HG03280 (cell line): ENCODE data around the gene ENO1.
"Not testable (repeated sequence)": the region's sequence is repeated elsewhere in the genome, so short reads cannot be mapped to it uniquely, and the experiment has no call there.

ENCODE experiments used
- ATAC-seq: cut with Tn5 transposase; IDR thresholded peaks from one replicate; pipeline ENCODE4 v1.9.1; 2021; ENCODE audit warnings: mild to moderate bottlenecking, moderate library complexity; ENCODE audit not compliant: unreplicated experiment

The ENO1 gene

DNA sequence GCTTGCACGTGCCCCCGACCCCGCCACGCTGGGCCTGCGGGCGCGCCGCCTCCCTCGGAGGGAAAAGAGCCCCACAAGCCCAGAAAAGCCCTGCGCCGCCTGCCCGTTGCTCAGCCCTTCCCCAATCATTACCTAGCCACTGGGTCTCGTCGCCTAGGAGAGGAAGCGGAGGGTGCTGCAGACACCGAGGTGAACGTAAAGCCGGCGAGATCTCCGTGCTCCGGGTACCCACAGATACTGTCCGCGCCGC, at the start of gene ENO1:
ENO1 (minus strand) TSS at position 239 of the 250 bp plus-strand sequence. CDS start 3,778 bp downstream, outside the sequence.
- peak; percentile 3 for ATAC-seq

DNA sequence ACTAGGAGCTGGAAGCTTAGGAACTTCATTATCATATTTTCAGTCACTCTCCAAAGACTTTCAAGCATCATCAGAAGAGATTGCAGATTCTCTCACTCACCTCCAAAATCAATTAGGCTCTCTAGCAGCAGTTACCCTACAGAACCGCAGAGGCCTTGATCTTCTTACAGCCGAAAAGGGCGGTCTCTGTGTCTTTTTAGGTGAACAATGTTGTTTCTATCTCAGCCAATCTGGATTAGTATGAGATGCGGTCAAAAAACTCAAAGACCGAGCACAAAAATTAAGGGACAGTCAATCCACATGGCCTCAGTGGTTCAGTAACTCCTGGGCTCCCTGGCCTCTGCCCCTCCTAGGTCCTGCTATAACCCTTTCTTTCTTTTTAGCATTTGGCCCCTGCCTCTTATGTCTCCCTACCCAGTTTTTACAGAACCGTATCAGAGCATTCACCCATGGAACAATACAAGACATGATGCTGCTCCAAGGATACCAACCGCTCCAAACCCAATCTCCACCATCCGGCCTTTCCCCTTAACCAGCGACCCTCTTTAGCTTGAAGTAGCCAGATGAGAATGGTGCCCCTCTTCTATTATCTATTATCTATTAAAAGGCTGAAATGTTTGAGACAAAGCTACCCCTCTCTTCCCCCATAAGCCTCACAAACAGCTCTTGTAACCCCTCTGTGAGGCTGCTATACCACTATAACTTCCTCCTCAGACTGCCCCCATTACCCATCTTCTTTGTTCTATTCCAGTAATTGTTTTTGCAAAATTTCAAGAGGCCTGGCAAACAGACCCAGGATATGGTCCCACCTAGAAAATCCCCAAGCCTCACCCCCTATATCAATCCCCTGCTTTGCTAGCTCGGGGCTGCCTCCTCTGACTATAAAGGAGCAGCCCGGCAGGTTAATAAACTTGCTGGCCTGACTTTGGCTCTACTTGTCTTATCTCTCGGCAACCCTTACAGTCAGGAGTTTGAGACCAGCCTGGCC, 48.5 kb upstream of the ENO1 start:
- ATAC-seq, result no peak

DNA sequence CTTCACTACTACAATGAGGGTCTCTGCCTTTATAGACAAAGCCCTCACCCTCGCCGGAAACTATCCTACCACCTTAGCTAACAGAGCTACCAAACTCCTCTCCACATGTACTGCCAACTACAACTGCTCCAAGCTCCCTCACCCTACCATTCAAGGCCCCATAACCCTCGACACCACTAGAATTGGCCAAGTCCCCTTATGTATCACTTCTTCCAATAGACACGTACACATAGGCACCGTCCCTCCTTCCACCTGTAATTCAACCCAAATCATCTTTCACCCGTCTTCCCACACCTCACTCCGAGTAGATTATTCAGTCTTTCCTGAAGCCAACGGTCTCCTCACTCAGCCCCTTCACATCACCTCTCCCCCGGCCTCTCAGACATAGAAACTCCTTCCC, 47.5 kb upstream of the ENO1 start:
- ATAC-seq, result no peak

DNA sequence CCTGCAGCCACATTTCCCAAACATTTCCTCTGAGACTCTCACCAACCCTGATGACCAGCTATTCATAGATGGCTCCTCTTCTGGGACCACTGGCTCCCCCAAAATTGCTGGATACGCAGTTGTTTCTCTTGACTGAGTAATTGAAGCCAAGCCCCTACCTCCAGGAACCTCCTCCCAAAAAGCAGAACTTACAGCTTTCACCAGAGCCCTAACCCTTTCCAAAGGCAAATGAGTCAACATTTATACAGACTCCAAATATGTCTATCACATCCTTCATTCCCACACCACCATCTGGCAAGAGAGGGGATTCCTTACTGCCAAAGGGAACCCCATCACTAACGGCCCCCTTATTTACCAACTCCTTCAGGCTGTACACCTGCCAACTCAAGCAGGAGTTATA, 46.9 kb upstream of the ENO1 start:
- no peak for ATAC-seq

DNA sequence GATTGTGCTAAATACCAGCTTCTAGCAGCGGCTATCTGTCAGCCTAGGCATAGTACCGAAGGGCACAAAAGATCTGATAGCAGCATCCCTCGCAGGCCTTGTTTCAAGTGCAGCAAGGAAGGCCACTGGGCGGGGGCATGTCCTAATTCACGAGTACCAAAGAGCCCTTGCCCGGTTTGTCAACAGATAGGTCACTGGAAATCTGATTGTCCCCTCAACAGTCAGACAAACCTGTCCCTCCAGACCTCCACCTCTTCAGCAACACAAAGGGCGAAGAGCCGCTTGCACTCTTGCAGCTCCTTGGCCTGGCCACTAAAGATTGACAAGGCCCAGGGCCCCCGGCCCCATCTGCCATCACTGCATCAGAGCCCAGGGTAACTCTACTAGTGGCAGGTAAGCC, 44.5 kb upstream of the ENO1 start:
- ATAC-seq, result no peak

DNA sequence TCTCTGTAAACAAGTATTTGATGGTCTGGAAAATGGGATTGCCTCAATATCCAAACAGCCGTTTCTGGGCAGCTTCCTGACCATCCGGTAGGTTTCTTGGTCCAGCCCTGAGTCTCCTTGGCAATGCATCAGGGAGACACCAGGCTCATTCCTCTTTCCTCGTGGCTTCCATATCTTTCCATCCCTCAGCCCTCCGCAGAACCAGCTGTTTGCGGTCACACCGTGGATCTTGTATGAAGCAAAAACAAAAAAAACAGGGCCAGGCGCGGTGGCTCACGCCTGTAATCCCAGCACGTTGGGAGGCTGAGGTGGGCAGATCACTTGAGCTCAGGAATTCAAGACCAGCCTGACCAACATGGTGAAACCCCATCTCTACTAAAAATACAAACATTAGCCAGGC, 39.0 kb upstream of the ENO1 start:
- not testable (repeated sequence) for ATAC-seq

DNA sequence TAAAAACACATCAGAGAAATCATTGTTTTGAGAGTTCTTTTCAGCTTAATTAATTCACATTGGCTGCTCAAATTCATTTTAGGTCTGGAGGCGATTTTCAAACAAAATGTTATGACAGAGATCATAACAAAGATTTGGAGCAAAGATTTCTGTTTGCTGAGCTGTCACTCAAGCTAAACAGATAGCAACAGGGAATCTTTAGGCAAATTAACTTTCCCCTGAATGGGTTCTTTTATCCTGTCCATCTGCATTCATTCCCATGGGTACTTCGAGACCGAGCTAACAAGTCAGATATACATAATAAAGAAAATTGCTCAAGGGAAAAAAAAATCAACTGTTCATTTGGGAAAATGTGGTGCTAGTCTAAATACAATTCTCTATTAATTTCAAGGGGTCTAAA, 37.0 kb upstream of the ENO1 start:
- ATAC-seq, result no peak

DNA sequence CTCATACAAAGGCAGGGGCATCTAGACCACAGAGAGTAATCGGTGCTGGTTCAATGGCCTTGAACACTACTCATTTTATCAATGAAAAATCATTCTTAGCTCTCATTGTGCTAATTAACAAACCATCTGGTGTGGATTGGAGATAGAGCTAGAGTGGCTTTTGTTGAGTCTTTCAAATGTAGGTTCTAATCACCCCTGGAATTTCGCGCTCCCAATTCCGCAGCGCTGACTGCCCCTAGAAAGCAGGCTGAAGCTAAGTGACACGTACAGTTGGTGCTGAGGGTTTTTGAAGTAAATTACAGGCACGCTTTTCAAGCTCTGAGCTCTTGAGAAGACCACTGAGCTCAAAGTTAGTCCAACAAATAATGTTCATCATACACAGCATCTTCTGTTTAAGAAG, 36.0 kb upstream of the ENO1 start:
- ATAC-seq, result no peak

DNA sequence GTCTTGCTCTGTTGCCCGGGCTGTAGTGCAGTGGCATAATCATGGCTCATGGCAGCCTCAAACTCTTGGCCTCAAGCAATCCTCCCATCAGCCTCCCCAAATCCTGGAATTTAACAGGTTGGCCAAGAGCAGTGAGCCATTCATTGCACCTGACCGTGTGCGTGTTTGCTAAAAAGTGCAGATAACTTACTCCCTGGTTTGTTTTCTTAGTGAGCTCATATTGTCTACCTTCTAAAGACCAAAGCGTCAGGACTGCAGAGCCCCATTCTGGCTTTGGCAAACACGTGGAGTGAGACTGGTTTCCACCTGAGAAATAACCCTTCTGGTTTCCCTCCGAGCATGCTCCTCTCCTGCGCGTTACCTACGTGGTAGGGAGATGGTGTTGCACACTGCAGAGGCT, 35.0 kb upstream of the ENO1 start:
- no peak for ATAC-seq

DNA sequence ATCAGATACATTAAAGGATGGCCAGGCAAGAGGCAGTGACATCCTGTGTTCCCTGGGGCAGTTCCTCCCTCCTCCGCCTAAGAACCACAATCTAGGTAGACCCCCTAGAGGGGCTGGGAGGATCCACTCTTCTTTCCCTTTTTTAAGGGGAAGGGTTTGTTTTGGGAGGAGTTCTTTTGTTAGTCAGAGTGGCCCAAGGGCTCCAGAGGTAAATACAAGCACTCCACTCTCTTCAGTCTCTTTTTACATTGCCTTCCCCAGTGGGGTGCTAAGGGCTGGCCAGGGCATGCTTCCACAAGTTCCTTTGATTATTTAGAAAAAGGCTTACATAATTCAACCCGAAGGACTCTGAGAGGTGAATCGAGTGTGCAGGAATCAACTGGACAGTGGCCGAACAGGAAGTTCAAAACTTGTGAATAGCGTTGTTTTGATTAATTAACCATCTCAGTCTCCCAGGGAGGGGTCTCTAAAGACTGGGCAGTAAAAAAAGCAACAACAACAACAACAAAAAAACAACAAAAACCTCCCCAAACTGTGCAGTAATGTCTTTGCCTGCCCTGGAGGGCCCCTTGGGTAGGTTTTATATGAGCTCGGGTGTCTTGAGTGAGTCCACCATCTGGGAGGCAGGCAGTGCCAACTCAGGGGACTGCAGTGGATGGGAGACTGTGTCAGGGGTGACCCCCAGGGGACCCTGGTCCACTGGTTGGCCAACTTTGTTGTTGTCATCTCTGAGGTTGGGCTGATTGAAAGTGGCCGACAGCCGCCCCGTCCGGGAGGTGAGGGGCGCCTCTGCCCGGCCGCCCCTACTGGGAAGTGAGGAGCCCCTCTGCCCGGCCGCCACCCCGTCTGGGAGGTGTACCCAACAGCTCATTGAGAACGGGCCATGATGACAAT, 33.2 kb upstream of the ENO1 start:
- ATAC-seq, result no peak

DNA sequence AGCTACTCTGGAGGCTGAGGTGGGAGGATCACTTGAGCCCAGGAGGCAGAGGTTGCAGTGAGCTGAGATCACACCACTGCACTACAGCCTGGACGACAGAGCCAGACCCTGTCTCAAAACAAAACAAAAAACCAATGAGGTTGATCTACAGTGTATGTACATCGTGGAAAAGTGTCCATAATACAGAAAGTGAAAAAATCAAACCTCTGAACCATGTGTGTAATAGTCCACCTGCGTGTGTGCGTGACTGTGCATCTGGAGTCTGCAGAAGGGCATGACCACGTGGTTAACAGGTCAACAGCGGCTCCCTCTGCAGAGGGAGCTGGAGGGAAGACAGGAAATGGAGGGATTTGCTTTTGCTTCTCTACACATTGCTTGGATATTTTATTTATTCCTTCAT, 32.4 kb upstream of the ENO1 start:
- no peak for ATAC-seq

DNA sequence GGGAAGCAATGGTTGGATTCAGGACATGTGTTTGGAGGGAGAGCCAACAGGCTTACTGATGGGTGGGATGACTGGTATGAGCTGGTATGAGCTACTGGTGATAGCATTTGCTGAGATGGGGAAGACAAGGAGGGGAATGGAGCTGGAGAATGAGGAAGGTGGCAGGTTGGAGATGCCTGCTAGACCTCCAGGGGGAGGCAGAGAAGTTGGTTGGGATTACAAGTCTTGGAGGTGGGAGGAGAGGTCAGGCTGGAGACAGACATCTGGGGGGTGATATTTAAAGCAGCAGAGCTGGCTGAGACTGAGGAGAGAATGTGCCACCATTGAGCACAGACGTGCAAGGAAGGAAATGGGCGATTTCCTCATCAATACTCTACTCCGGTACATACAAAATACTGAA, 31.8 kb upstream of the ENO1 start:
- no peak for ATAC-seq

DNA sequence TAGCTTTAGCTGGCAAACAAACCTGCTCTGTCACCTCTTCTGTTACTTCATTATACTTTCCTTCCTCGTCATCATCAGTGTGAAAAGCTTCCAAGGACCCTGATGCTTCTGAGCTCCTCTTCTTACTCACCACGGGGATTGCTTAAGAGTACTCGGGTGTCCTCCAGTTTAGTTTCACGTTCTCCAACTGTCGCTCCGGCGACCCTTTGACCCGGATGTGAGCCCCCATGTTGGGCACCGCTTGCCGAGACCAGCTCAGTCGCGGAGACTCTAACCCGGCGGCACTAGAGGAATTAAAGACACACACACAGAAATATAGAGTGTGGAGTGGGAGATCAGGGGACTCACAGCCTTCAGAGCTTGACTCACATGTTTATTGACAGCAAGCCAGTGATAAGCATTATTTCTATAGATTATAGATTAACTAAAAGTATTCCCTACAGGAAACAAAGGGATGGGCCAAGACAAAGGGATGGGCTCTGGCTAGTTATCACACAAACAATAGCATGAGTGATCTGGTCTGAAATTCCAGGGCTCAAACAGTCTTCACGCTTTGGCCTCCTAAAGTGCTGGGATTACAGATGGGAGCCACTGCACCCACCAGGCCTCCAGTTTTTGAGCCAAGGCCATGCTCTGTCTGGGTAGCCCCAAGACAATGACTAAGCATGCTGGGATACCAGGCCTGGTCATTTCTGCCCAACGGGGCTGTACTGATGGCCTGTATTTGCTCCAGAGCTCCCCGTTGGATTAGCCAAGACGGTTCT, 30.1 kb upstream of the ENO1 start:
- ATAC-seq, result no peak

DNA sequence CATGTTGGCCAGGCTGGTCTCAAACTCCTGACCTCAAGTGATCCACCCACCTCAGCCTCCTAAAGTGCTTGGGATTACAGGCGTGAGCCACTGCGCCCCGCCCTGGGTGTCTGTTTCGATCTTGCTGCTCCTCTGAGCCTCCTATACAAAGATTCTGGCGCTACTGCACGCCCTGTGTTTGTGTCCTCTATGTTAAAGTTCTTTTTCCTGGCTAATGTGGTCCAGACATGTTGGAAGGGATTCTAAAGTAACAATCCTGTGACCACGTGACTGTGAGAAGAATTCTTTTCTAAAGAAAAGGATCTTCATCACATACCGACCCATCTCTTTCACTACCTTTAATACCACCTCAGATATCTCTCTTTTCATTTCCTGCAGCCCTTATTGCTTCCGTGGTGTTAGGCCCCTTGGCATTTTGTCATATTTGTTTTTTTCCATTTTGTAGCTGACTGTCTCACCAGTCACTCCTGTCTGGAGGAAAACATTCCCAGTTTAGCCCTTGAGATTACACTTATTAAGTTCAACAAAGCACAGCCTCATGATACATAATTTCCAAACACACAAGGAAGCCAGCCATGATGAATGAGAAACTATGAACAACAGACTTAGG, 27.2 kb upstream of the ENO1 start:
- ATAC-seq, result no peak

DNA sequence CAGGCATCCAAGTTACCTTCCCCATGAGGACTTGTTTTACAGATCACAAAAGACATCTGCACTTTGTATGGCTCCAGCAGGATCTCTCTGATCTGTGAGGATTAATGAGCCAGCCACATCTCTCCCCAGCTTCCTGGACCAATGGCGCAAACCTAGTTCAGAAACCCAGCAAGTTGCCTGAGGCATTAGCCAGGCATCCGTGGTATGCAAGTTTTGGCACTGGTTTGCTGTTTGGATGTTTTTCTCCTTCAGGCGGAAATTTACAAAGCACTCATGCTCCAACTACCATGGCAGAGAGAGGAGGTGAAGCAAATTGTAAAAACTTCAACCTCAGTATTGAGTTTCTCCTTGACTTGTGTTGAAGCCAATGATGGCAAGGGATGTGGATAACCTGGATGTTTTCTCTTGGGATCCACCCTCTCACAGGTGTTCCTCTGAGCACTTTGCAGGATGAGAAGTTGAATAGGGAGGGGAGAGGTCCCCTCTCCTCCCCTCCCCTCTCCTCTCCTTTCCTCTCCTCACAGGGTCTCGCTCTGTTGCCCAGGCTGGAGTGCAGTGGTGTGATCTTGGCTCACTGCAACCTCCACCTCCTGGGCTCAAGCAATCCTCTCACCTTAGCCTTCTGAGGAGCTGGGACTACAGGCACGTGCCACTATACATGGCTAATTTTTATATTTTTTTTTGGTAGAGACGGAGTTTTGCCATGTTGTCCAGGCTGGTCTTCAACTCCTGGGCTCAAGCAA, 25.6 kb upstream of the ENO1 start:
- no peak for ATAC-seq

DNA sequence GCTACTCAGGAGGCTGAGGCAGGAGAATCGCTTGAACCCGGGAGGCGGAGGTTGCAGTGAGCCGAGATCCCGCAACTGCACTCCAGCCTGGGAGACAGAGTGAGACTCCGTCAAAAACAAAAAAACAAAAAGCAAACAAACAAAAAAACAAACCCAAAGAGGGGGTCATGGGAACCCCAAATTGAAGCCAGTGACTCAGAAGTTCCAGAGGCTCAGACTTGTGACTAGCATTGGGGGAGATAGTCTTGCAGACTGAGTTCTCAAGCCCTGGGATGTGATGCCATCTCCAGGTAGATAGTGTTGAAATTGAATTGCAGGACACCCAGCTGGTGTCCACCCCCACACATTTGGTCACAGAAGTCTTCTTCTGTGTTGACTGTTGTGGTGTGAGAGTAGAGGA, 24.9 kb upstream of the ENO1 start:
- no peak for ATAC-seq

DNA sequence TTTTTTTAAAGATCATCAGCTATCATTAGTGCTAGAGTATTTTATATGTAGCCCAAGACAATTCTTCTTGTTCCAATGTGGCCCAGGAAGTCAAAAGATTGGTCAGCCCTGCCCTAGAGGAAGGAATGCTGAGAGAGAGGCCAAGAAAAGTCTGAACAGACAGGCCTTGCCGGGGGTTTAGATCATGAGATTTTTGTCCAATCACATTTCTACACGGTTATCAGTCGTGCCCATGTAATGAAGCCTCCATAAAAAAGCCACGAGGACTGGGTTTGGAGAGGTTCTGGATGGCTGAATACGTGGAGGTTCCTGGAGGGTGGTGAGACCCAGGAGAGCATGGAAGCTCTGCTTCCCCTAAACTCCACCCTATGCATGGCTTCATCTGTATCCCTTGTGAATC, 24.3 kb upstream of the ENO1 start:
- ATAC-seq, result no peak

DNA sequence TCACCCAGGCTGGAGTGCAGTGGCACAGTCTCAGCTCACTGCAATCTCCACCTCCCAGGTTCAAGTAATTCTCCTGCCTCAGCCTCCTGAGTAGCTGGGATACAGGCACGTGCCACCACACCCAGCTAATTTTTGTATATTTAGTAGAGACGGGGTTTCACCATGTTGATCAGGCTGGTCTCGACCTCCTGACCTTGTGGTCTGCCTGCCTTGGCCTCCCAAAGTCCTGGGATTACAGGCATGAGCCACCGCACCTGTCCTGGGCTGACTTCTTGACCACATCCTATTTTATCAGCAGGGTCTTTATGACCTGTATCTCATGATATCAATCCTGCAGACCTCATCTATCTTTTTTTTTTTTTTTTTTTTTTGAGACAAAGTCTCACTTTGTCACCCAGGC, 22.2 kb upstream of the ENO1 start:
- not testable (repeated sequence) for ATAC-seq

DNA sequence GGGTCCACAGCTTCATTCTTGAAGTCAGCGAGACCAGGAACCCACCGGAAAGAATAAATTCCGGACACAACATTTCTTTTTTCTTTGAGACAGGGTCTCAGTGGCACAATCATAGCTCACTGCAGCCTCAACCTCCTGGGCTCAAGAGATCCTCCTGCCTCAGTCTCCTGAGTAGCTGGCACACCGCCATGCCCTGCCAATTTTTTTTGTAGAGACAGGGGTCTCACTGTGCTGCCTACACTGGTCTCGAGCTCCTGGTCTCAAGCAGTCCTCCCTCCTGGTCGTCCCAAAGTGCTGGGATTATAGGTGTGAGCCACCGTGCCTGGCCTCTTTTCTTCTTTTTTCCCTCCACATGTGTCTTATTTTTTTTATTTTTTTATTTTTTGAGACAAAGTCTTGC, 20.6 kb upstream of the ENO1 start:
- ATAC-seq, result no peak

DNA sequence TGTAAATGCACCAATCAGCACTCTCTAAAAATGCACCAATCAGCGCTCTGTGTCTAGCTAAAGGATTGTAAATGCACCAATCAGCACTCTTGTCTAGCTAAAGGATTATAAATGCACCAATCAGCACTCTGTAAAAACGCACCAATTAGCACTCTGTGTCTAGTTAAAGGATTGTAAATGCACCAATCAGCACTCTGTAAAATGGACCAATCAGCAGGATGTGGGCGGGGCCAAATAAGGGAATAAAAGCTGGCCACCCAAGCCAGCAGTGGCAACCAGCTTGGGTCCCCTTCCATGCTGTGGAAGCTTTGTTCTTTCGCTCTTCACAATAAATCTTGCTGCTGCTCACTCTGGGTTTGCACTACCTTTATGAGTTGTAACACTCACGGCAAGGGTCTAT, 19.9 kb upstream of the ENO1 start:
- not testable (repeated sequence) for ATAC-seq
